ENCODE measurements around the gene WIPI1.
"Not testable (repeated sequence)": the region's sequence is repeated elsewhere in the genome, so short reads cannot be mapped to it uniquely, and the experiment has no call there.

Gene WIPI1

GRCh38 chr17:68457168-68457538, at the start of gene WIPI1:
WIPI1 (minus strand) TSS chr17:68457496; CDS start chr17:68457421, 75 bp downstream.
- DNase-seq = no peak

GRCh38 chr17:68505951-68506350, 48.7 kb upstream of the WIPI1 start:
- DNase-seq = no peak

DNA sequence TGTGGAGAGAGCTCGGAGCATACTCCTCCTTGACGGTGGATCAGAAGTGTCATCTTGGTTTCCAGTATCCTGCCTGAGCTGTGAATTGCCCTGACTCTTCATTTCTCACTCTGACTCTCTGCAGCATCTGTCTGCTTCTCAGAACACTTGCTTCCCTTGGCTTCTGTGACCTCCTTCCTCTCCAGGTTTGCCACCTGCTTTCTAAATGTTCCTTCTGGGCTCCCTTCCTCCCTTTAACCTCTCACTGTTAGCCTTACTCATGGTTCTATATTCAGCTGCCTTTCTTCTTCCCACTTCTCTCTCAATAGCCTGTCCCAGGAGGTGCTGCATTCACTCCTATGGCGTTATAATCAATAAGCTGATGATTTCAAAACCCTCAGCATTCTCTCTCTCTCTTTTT, 43.8 kb upstream of the WIPI1 start:
- DNase-seq = no peak

DNA sequence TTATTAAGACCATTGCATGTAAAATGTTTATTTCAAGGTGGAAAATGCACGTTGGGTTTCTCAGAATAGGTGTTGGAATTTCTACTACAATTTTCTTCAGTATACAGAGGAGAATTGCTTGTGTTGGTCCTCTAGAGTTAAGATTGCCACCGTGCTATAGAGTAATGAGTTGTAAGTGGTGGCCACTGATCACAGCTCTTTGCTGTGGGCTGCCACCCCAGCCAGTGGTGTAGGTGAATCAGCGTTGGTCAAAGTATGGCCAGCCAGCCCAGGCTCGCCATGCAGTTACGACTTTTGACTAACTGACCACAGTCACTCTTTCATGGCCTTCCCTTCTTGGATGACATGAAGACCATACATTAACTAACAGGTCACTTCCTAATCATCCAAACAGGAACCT, 42.3 kb upstream of the WIPI1 start:
- no peak for DNase-seq

GRCh38 chr17:68498479-68499326, 41.4 kb upstream of the WIPI1 start:
- DNase-seq = no peak

DNA sequence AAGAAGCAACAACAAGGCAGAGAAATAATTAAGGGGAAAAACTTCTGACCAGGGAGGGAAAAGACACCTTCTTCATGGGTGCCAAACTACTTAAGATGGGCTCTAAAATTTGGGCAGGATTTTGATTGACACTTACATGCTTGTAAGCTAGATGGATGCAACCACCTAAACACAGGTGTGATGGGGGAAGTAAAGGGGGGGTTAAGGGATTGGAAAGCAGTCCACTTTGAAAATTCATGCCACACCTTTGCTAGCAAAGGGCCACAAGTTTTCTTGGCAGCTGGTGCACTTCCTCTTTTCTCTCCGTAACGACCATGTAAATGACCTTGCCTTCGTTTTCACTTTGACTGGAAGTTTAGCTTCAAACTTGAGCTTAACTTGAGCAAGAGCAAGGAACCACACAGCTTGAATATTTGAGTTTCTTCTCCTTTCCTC, 40.6 kb upstream of the WIPI1 start:
- DNase-seq = no peak

- no peak for DNase-seq
Measured at GRCh38 chr17:68495081-68495480, 37.8 kb upstream of the WIPI1 start.

- not testable (repeated sequence) for DNase-seq
Measured at GRCh38 chr17:68492394-68493054, 35.2 kb upstream of the WIPI1 start.

GRCh38 chr17:68491381-68492231, 34.3 kb upstream of the WIPI1 start:
- no peak for DNase-seq

DNA sequence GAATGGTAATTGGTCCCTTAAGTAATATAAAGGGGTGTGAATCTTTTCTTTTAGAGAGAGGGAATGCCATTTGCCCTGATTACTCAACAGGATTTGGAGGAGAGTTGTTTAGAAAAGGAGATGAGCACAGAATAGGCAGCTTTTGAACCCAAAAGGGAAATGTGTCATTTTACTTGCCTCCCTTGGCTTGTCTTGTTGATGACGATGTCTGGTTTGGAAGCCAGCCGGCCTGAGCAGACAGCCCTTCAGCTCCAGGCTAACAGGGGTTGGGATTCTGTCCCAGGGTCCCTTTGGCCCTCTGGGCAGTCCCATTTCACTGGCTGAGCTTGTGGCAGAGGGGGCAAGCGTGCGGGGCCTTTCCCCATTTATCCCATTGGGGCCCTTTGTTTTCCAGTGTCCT, 32.6 kb upstream of the WIPI1 start:
- DNase-seq = no peak

DNA sequence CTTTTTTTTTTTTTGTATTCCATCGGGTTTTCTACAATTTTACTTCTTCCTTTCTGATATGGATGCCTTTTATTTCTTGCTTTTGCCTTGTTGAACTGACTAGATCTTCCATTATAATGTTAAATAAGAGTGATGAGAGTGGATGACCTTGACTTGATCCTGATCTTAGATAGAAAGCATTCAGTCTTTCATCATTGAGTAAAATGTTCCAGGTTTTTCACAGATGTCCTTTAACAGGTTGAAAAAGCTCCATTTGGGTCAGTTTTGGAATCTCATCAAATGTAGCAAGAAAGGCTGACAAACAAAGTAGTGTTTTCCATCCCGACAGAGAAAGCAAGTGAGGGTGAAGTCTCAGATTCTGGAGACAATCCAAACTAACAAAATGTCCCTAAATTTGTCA, 27.2 kb upstream of the WIPI1 start:
- DNase-seq = no peak

DNA sequence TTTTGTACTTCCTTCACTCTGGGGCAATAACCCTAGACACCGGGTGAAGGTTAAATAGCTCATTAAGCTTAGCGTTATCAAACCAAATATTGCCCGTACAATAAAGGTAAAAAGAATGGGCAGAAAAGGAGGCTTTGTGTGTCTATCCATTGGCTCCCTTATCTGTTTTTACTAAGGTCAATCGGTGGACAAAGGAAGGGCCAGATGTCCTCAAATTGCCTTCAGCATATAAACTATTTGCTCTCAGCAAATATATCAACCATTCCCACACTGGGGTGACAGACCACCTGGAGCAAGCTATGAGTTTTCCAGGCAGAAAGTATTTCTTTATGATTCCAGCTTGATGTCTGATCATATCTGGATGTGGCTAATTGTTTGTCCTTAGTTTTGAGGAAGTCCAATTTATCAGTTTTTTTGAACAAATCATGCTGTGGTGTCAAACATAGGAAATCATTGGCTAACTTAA, 25.3 kb upstream of the WIPI1 start:
- no peak for DNase-seq

DNA sequence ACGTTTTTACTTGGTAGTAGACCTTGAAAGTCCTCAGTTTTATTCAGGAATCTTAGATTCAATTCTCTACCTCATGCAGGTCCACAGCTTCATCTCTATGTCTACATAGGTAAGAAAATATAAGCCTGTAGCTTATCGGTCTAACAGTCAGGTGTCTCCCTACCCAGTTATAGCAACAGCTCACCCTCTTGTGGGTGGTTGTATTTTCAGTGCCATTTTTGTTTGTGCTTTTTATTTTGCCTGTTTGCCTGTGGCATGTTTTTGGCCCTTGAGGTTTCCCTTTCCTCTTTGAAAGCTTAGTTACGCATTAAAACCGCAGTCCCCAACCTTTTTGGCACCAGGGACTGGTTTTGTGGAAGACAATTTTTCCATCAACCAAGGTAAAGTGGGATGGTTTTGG, 23.6 kb upstream of the WIPI1 start:
- DNase-seq = no peak

GRCh38 chr17:68470961-68471360, 13.7 kb upstream of the WIPI1 start:
- no peak for DNase-seq

GRCh38 chr17:68468788-68469187, 11.5 kb upstream of the WIPI1 start:
- no peak for DNase-seq

GRCh38 chr17:68468334-68468733, 11.0 kb upstream of the WIPI1 start:
- no peak for DNase-seq

- DNase-seq = no peak
Measured at GRCh38 chr17:68463211-68464019, 6.1 kb upstream of the WIPI1 start.

- peak; percentile 71 for DNase-seq
Measured at GRCh38 chr17:68462381-68463210, 5.3 kb upstream of the WIPI1 start.

- no peak for DNase-seq
Measured at GRCh38 chr17:68461589-68461988, 4.3 kb upstream of the WIPI1 start.

GRCh38 chr17:68461122-68461539, 3.8 kb upstream of the WIPI1 start:
- DNase-seq = no peak

- no peak for DNase-seq
Measured at GRCh38 chr17:68460715-68461114, 3.4 kb upstream of the WIPI1 start.
